Duodenal mucosa (tissue), 2 donors: ENCODE data around the gene PGAM1.
A peak's percentile ranks its signal among the peaks of the same experiment; 100 is the strongest.

ENCODE experiments used
- H3K27ac ChIP-seq: one replicate; pipeline ENCODE4 v1.7.0; 2013; ENCODE audit warnings: low read depth, low read length
- H3K27me3 ChIP-seq, 2 donors: one replicate each; pipeline ENCODE4 v1.7.0; 2013; ENCODE audit warnings: low read length in 2 of 2, control low read depth in 1 of 2; ENCODE audit not compliant: insufficient read depth in 2 of 2, control insufficient read depth in 1 of 2
- H3K36me3 ChIP-seq, 2 donors: one replicate each; pipeline ENCODE4 v1.7.0; 2013; ENCODE audit warnings: low read length in 2 of 2, control low read depth in 1 of 2; ENCODE audit not compliant: insufficient read depth in 2 of 2, control insufficient read depth in 1 of 2
- H3K4me1 ChIP-seq, 2 donors: one replicate each; pipeline ENCODE4 v1.7.0; 2013; ENCODE audit warnings: low read length in 2 of 2, control low read depth in 1 of 2; ENCODE audit not compliant: insufficient read depth in 2 of 2, control insufficient read depth in 1 of 2
- H3K4me3 ChIP-seq, 2 donors: one replicate each; pipeline ENCODE4 v1.7.0; 2013; ENCODE audit warnings: low read length in 2 of 2, low read depth in 1 of 2
- H3K9ac ChIP-seq, 2 donors: one replicate each; pipeline ENCODE4 v1.7.0; 2013; ENCODE audit warnings: low read length in 2 of 2, low read depth in 1 of 2
- H3K9me3 ChIP-seq, 2 donors: one replicate each; pipeline ENCODE4 v1.7.0; 2013; ENCODE audit warnings: low read length in 2 of 2, control low read depth in 1 of 2; ENCODE audit not compliant: control insufficient read depth in 1 of 2

Gene PGAM1

DNA sequence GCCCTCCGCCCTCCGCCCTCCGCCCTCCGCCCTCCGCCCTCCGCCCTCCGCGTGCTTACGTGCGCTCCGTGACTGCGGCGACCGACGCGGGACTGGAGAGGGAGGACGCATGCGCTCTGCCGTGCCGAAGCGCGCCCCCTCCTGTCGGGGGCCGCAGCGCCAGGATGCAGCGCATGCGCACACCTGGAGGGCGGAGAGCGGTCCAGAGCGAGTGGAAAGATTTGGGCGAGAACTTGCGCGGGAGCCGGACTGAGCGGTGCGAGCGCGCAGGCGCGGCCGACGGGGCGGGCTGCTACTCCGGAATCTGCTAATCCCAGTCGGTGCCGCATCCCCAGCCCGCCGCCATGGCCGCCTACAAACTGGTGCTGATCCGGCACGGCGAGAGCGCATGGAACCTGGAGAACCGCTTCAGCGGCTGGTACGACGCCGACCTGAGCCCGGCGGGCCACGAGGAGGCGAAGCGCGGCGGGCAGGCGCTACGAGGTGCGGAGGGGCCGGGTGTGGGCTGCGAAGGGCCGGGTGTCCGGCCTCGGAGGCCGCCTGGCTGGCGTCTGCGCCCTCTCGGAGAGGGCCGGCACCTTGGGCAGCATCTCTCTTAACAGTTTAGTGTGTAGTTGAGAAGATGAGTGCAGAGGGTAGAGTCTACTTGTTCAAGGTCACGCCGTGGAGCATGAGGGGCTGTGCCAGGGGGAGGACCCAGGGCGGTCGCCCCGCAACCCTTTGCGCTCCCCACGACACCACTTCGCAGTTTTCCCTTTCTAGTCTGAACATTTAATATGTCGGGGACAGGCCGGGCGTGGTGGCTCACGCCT, at the start of gene PGAM1:
Gene PGAM1, plus strand, starts transcription at position 228 of the 812 bp plus-strand sequence. Its CDS starts 117 bp downstream, at position 345.
- peak within 1 kb of the TSS; percentile 68 for H3K27ac ChIP-seq
- H3K27me3 ChIP-seq, result no peaks in the 10 kb centered on the region
- H3K4me1 ChIP-seq, result peaks cover 21 to 22% of the 10 kb centered on the region in 2 donors
- peak within 1 kb of the TSS; percentile 79 to 94 for H3K9ac ChIP-seq
- H3K4me3 ChIP-seq, result peak within 1 kb of the TSS; percentile 96 to 99
- H3K9me3 ChIP-seq, result no peaks in the 10 kb centered on the region
- peaks cover 11 to 17% of the 10 kb centered on the region in 2 donors for H3K36me3 ChIP-seq

DNA sequence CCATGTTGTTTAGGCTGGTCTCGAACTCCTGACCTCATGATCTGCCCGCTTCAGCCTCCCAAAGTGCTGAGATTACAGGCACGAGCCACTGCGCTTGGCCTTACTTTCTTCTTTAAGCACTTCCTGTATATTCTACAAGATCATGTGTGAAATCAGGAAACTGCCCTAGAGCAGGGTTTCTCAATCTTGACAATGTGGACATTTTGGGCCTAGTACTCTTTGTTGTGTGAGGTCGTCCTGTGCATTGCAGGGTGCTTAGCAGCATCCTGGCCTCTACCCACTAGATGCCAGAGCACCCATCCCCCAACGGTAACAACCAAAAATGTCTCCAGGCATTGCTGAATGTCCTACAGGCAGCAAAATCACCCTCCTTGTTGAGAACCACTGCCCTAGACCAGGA, 49.6 kb upstream of the PGAM1 start:
- Histone ChIP-seq H3K4me3 (no peak overlapping the region), H3K27ac (no peak overlapping the region), H3K36me3 (peaks cover 18 to 53% of the 10 kb centered on the region in 2 donors)

DNA sequence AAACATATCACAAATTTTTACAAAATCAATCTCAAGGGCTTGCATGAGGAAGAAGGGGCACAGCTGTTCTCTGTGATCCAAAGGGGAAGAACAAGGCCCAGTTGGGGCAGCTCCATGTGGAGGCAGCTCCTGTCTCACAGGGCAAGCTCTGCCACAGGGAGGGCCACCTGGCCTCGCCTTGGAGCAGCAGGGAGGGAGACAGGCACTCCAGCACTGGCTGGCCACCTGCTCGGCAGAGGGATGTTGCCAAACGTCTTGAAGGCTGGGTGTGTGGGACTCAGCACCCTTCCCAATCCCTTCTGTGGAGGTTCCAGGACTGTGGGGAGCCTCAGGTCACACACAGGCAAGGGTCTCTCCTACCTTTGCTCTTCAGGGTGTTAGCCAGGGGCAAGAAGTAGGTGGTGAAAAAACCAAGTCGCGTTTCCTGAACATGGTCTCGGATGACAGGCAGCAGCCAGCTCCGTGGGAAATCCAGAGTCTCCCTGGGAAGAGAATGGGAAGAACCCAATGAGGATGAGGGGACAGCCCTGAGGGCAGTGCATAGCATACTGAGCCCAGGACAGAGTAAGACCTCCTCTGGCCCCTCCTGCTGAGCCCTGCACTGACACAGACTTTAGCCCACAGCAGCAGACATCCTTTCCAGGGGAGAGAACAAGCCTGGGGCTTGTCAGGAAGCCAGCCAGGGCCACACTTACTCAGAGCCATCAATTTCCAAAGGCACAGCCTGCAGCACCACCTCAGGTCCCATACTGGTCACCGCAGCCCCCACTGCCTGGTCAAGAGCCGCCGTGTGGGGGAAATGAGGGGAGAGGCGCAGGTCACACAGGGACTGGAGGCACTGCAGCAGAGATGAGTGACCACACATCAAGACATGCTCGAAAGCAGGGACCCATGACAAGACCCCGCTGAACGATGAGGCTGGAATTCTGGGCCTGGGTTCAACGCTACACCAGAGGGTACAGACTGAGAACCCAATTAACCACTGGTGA, 46.8 kb upstream of the PGAM1 start:
- no peaks in the 10 kb centered on the region for H3K9me3 ChIP-seq
- peaks cover 0 to 36% of the 10 kb centered on the region in 2 donors for H3K36me3 ChIP-seq
- H3K27ac ChIP-seq, result no peak overlapping the region
- no peaks in the 10 kb centered on the region for H3K27me3 ChIP-seq
- H3K4me1 ChIP-seq, result peaks cover 23 to 25% of the 10 kb centered on the region in 2 donors
- H3K9ac ChIP-seq, result no peak overlapping the region
- H3K4me3 ChIP-seq, result no peak overlapping the region

More for the DNA sequence above, 49.6 kb upstream of the PGAM1 start:
- Histone ChIP-seq H3K27me3 (no peaks in the 10 kb centered on the region), H3K9ac (no peak overlapping the region), H3K9me3 (no peaks in the 10 kb centered on the region), H3K4me1 (peaks cover 21 to 23% of the 10 kb centered on the region in 2 donors)

DNA sequence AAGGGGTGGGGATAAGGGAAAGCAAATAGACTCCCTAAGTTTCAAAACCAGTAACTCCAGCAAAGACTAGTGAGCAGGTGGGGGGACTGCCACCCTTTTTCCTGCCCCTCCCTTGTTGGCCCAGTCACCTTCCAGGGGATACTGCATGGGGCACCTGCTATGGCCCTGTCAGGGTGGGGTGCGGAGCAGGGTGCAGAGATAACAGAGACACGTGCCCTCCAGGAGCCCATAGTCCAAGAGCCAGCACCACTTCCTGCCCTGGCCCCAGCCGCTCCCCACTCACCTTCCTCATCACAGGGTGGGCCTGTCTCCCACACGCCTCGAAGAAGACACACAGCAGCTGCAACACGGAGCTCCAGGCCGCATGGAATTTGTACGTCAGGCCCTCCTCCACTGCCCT, 45.5 kb upstream of the PGAM1 start:
- Histone ChIP-seq H3K9ac (peak overlapping the region; percentile 6 to 21), H3K4me1 (peaks cover 23 to 25% of the 10 kb centered on the region in 2 donors), H3K27me3 (no peaks in the 10 kb centered on the region), H3K9me3 (no peaks in the 10 kb centered on the region), H3K27ac (peak overlapping the region; percentile 64), H3K4me3 (peak overlapping the region in 1 of 2 donors; percentile 4), H3K36me3 (peaks cover 0 to 43% of the 10 kb centered on the region in 2 donors)

DNA sequence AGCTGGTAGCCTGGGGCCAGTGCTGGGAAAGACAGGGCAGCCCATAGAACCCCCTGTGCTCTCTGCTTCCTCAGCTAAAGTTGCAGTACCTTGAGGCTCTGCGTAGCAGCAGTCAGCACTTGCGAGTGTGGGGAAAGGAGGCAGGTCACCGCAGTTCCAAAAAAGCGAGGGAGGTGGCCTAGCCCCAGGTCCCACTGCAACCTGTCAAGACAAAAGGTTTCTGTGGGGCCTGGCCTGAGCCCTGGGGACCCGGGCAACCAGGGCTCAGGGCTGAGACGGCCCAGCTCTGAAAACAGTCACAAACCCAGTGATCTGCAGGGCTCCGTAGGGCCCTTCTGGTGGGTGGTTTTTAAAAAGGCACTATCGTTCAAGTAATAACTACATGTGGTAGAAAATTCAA, 44.4 kb upstream of the PGAM1 start:
- Histone ChIP-seq H3K9me3 (no peaks in the 10 kb centered on the region), H3K9ac (no peak overlapping the region), H3K27ac (no peak overlapping the region), H3K27me3 (no peaks in the 10 kb centered on the region), H3K36me3 (peaks cover 0 to 44% of the 10 kb centered on the region in 2 donors), H3K4me1 (peaks cover 23 to 25% of the 10 kb centered on the region in 2 donors), H3K4me3 (no peak overlapping the region)

DNA sequence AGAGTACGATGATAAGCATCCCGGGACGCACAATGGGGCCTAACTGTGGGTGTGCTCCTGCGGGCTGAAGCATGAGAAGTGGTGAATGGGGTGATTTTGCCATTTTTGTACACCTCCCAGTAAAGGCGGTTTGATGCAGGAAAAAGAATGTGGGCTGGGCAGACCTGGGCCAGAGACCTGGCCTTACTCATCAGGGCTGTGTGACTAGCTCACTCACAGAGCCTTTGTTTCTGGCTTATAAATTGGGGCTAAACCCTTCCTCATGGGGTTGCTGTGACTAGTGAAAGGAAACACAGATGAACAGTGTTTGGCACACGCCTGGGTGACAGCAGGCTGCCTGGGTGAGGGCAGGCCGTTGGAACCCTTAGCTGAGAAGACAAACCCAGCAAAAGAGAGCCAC, 42.8 kb upstream of the PGAM1 start:
- Histone ChIP-seq H3K4me1 (peaks cover 23 to 25% of the 10 kb centered on the region in 2 donors), H3K4me3 (no peak overlapping the region), H3K36me3 (peaks cover 2 to 36% of the 10 kb centered on the region in 2 donors), H3K27me3 (no peaks in the 10 kb centered on the region), H3K9me3 (no peaks in the 10 kb centered on the region), H3K27ac (no peak overlapping the region), H3K9ac (no peak overlapping the region)

GRCh38 chr10:97384156-97384555, 41.8 kb upstream of the PGAM1 start:
- Histone ChIP-seq H3K9me3 (no peaks in the 10 kb centered on the region), H3K36me3 (peaks cover 8 to 36% of the 10 kb centered on the region in 2 donors), H3K27ac (no peak overlapping the region), H3K4me1 (peaks cover 22 to 25% of the 10 kb centered on the region in 2 donors), H3K9ac (no peak overlapping the region), H3K27me3 (no peaks in the 10 kb centered on the region), H3K4me3 (no peak overlapping the region)

- H3K9me3 ChIP-seq, result no peaks in the 10 kb centered on the region
- peaks cover 17 to 21% of the 10 kb centered on the region in 2 donors for H3K4me1 ChIP-seq
- H3K4me3 ChIP-seq, result no peak overlapping the region
- no peak overlapping the region for H3K27ac ChIP-seq
- H3K36me3 ChIP-seq, result peaks cover 8 to 38% of the 10 kb centered on the region in 2 donors
- no peaks in the 10 kb centered on the region for H3K27me3 ChIP-seq
- H3K9ac ChIP-seq, result no peak overlapping the region
Observed at GRCh38 chr10:97384641-97385040, 41.4 kb upstream of the PGAM1 start.

- no peak overlapping the region for H3K9ac ChIP-seq
- H3K27ac ChIP-seq, result no peak overlapping the region
- no peak overlapping the region for H3K4me3 ChIP-seq
- peaks cover 12 to 47% of the 10 kb centered on the region in 2 donors for H3K36me3 ChIP-seq
- H3K27me3 ChIP-seq, result no peaks in the 10 kb centered on the region
- H3K9me3 ChIP-seq, result no peaks in the 10 kb centered on the region
- H3K4me1 ChIP-seq, result peaks cover 9 to 12% of the 10 kb centered on the region in 2 donors
Observed at GRCh38 chr10:97385565-97385964, 40.4 kb upstream of the PGAM1 start.

- H3K9me3 ChIP-seq, result no peaks in the 10 kb centered on the region
- H3K27ac ChIP-seq, result no peak overlapping the region
- no peak overlapping the region for H3K9ac ChIP-seq
- H3K27me3 ChIP-seq, result no peaks in the 10 kb centered on the region
- H3K4me1 ChIP-seq, result no peaks in the 10 kb centered on the region
- peaks cover 12 to 49% of the 10 kb centered on the region in 2 donors for H3K36me3 ChIP-seq
- no peak overlapping the region for H3K4me3 ChIP-seq
Observed at GRCh38 chr10:97388152-97388551, 37.8 kb upstream of the PGAM1 start.
